Ovary (tissue), 9 donors: ENCODE measurements around the gene PRRT3. TPM values are rescaled to one million over a fixed set of nuclear protein-coding genes. Genes with fewer than 3 reads are reported as not detected.

ENCODE experiments used
- DNase-seq, 5 donors: peaks; one replicate each; pipeline ENCODE4 v3.0.0-alpha.2; 2019 to 2020
- H3K27ac ChIP-seq, 2 donors: fragments of 200-600 bp; one replicate each; pipeline versions ENCODE4 v1.5.1 to v1.8.0; 2019 to 2022
- H3K27me3 ChIP-seq: fragments of 200-600 bp; one replicate; pipeline ENCODE4 v1.8.0; 2022
- H3K36me3 ChIP-seq: fragments of 200-600 bp; sonication (generic); one replicate; pipeline ENCODE4 v1.5.1; 2019
- H3K4me1 ChIP-seq: one replicate; pipeline ENCODE4 v1.8.1; 2013; ENCODE audit warnings: mild to moderate bottlenecking, moderate library complexity; ENCODE audit not compliant: insufficient read depth
- H3K4me3 ChIP-seq: fragments of 200-600 bp; sonication (generic); one replicate; pipeline ENCODE4 v1.5.1; 2017
- H3K9me3 ChIP-seq, 2 donors: fragments of 200-600 bp in 1 of 2; sonication (generic) in 1 of 2; one replicate each; pipeline versions ENCODE4 v1.5.1 to v1.8.1; 2013 to 2019; ENCODE audit warnings: mild to moderate bottlenecking in 1 of 2, moderate library complexity in 1 of 2
- EP300 ChIP-seq: sonication (generic); formaldehyde crosslinking; IDR thresholded peaks from one replicate; pipeline ENCODE4 v1.6.1; 2017; ENCODE audit warnings: antibody characterized with exemption
- POLR2A ChIP-seq: fragments of 450-650 bp; IDR thresholded peaks from one replicate; pipeline ENCODE4 v1.6.1; 2017; ENCODE audit warnings: antibody characterized with exemption, mild to moderate bottlenecking, moderate library complexity
- WGBS, 3 donors: extraction: QIAGEN DNeasy Blood & Tissue Kit in 1 of 3; methylation state at CpG; one replicate each; pipeline versions ENCODE4 v1.1.5 to v1.1.7; 2013 to 2017; 5-methylcytosine and 5-hydroxymethylcytosine counted together
- intact Hi-C, 4 donors: fragments of 100-400 bp; cut with DNase I; formaldehyde crosslinking; loops; one replicate each; pipeline versions ENCODE4 v1.11.0 to v1.15.1; 2022 to 2023
- polyA plus RNA-seq, 2 donors: library from polyadenylated mRNA; stranded (reverse); fragments of 200-250 nt in 1 of 2; fragments of 350-450 nt in 1 of 2; fragmentation: Illumina TruSeq in 1 of 2; extraction: RNeasy Lipid Tissue Mini Kit (QIAGEN cat#74804) in 1 of 2; gene quantifications; one replicate each; pipeline ENCODE4 v1.2.3, GENCODE V29; 2013 to 2014
- total RNA-seq, 7 donors: library from RNA; depleted of rRNA in 2 of 7; stranded (reverse); fragments of >200 nt in 2 of 7; fragmentation: NEBNext Ultra II Directional in 3 of 7; extraction: Animal tissue kit (Norgen Biotek cat#: 25700) in 3 of 7; gene quantifications; one replicate each; pipeline versions ENCODE4 v1.1.0 to v1.2.4, GENCODE V29; 2016 to 2023
- TF ChIP-seq, protein P1 (sequence below), 3 donors: fragments of 450-650 bp in 2 of 3; fragments of 200-600 bp in 1 of 3; IDR thresholded peaks; one replicate each; pipeline versions ENCODE4 v1.5.1 to v1.8.0; 2016 to 2022; ENCODE audit warnings: antibody characterized with exemption in 3 of 3, mild to moderate bottlenecking in 1 of 3
- donor health status: DM: no; HTN: no; CAD: no; lungs with moderate emphysema.
- donor health status: DM: no; HTN: no; CAD: no.
- donor health status: Bipolar disorder and iron deficiency.
- donor health status: DM: yes; HTN: yes; CAD: no.
- donor health status: DM: no; HTN: no; CAD: no.
- donor health status: DM: yes; HTN: yes; CAD: no.

PRRT3 gene
- total and polyA plus RNA-seq, 9 donors, result 1.0 to 6.0 (median 1.9) TPM

DNA sequence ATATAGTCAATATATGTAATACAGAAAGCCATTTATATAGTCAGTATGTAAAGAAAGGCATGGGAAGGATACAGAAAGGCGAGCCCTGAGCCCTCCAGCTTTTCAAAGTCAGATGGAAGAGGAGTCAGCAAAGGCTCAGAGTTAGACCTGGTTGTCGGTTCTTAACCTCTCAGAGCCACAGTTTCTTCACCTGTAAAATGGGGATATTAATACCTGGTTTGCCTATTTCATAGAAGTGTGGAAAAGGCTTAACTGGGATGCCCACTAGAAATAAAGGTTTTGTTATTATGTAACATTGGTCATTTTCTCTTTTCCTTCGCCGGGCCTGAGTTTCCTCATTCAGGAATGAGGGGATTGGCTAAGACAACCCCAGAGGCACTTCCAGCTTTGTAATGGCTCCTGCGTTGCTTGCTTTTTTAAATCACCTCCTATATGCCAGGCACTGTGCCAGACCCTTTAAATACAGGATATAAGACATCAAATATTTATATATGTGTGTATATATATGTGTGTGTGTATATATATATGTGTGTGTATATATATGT, 16.2 kb downstream of the PRRT3 start:
- H3K36me3 ChIP-seq, result no peaks in the 10 kb centered on the region
- TF ChIP-seq, protein P1, sequence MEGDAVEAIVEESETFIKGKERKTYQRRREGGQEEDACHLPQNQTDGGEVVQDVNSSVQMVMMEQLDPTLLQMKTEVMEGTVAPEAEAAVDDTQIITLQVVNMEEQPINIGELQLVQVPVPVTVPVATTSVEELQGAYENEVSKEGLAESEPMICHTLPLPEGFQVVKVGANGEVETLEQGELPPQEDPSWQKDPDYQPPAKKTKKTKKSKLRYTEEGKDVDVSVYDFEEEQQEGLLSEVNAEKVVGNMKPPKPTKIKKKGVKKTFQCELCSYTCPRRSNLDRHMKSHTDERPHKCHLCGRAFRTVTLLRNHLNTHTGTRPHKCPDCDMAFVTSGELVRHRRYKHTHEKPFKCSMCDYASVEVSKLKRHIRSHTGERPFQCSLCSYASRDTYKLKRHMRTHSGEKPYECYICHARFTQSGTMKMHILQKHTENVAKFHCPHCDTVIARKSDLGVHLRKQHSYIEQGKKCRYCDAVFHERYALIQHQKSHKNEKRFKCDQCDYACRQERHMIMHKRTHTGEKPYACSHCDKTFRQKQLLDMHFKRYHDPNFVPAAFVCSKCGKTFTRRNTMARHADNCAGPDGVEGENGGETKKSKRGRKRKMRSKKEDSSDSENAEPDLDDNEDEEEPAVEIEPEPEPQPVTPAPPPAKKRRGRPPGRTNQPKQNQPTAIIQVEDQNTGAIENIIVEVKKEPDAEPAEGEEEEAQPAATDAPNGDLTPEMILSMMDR (IDR thresholded peaks at IDR 0.05), result no peak
- no peak for TF ChIP-seq POLR2A
- TF ChIP-seq EP300, result no peak
- intact Hi-C loops, result loop anchor here in 1 of 4 donors (10.0 kb wide), 1 partner anchor 201 kb away; the partner anchor contains the start of gene BRPF1
- no peaks in the 10 kb centered on the region for H3K9me3 ChIP-seq
- 87 to 92% (median 91%) methylated on average over 5 of the region's 5 CpGs for WGBS, 3 donors
- DNase-seq, result no peak
- H3K4me3 ChIP-seq, result no peak overlapping the region
- no peaks in the 10 kb centered on the region for H3K27me3 ChIP-seq
- H3K4me1 ChIP-seq, result peaks cover 12% of the 10 kb centered on the region
- H3K27ac ChIP-seq, result no peak overlapping the region

- no peaks in the 10 kb centered on the region for H3K36me3 ChIP-seq
- no peak for DNase-seq
- H3K27me3 ChIP-seq, result no peaks in the 10 kb centered on the region
- no peak for TF ChIP-seq EP300
- TF ChIP-seq POLR2A, result no peak
- TF ChIP-seq, protein P1 (IDR thresholded peaks at IDR 0.05), result no peak
- H3K4me1 ChIP-seq, result peaks cover 12% of the 10 kb centered on the region
- H3K27ac ChIP-seq, result no peak overlapping the region
- intact Hi-C loops, result loop anchor here in 1 of 4 donors (5.0 to 10.0 kb wide), 2 partner anchors 88 to 200 kb away; partner anchors contain the start of gene BRPF1
- H3K4me3 ChIP-seq, result peak overlapping the region; percentile 51
- H3K9me3 ChIP-seq, result no peaks in the 10 kb centered on the region
- WGBS, 3 donors, result 40 to 63% (median 51%) methylated on average over 4 of the region's 4 CpGs
Observed at GRCh38 chr3:9934993-9935392, 17.2 kb downstream of the PRRT3 start.

- H3K27me3 ChIP-seq, result no peaks in the 10 kb centered on the region
- peak overlapping the region; percentile 82 to 87 for H3K27ac ChIP-seq
- DNase-seq, result peak in 2 of 5 donors; percentile 45 to 49
- peak overlapping the region; percentile 51 for H3K4me3 ChIP-seq
- peaks cover 12% of the 10 kb centered on the region for H3K4me1 ChIP-seq
- WGBS, 3 donors, result 4 to 24% (median 5%) methylated on average over 11 of the region's 11 CpGs
- TF ChIP-seq, protein P1 (IDR thresholded peaks at IDR 0.05), result peak in 1 of 3 donors; percentile 11
- no peak for TF ChIP-seq EP300
- TF ChIP-seq POLR2A, result no peak
- intact Hi-C loops, result loop anchor here in 1 of 4 donors (5.0 to 10.0 kb wide), 2 partner anchors 87 to 199 kb away; partner anchors contain the start of gene BRPF1
- no peaks in the 10 kb centered on the region for H3K9me3 ChIP-seq
- no peaks in the 10 kb centered on the region for H3K36me3 ChIP-seq
Observed at GRCh38 chr3:9934235-9934621, 18.0 kb downstream of the PRRT3 start.

DNA sequence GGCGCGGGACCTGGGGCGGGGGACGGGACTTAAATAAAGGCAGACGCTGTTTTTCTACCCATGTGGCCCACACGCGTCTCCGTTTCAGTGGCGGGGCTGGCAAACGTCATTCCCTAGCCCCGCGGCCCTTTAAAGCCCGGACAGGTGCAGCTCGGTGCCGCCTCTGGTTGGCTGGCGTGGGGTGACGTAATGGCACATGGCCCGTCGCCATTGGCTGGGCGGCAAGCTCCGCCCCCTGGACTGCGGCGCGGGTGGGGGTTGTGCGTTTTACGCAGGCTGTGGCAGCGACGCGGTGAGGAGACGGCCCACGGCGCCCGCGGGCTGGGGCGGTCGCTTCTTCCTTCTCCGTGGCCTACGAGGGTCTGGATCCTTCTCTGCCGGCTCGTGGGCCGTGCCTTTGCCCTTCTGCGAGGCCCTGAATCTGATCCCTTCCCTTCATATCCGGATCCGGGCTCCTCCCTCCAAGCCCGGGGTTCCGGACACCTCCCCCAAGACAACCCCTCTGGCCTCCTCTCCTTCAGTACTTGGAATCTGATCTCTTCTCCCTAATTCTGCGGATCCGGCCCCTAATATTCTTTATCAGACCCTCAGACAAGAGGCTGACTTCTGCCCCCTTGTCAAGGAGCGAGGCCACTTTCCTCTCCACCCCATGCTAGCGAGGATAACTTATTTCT, 18.5 kb downstream of the PRRT3 start, which contains the start of gene CRELD1:
Gene CRELD1 (plus strand): TSS at position 274 of the 674 bp plus-strand sequence. CDS start 605 bp downstream, outside the sequence.
- no peaks in the 10 kb centered on the region for H3K36me3 ChIP-seq

More for the DNA sequence above, 18.5 kb downstream of the PRRT3 start, which contains the start of gene CRELD1:
- H3K27ac ChIP-seq, result peak within 1 kb of the TSS; percentile 82 to 87
- intact Hi-C loops, result loop anchor here in 2 of 4 donors (2.0 to 10.0 kb wide), 3 partner anchors 13 to 199 kb away; partner anchors contain the start of gene BRPF1 (in 1 of the 2)
- H3K9me3 ChIP-seq, result no peaks in the 10 kb centered on the region
- 0 to 1% (median 0%) methylated on average over 33 to 50 of the region's 50 CpGs for WGBS, 3 donors
- no peaks in the 10 kb centered on the region for H3K27me3 ChIP-seq
- H3K4me1 ChIP-seq, result peaks cover 12% of the 10 kb centered on the region
- peak; percentile 90 to 97 (median 96) for DNase-seq
- peak within 1 kb of the TSS; percentile 51 for H3K4me3 ChIP-seq
- TF ChIP-seq EP300 (no peak), POLR2A (peak; percentile 92)
